Measurements from ENCODE around the gene NUP88. TPM values are rescaled to one million over a fixed set of nuclear protein-coding genes. Genes with fewer than 3 reads are reported as not detected.

Gene NUP88
- 155 and 167 TPM in 2 replicates for total RNA-seq

DNA sequence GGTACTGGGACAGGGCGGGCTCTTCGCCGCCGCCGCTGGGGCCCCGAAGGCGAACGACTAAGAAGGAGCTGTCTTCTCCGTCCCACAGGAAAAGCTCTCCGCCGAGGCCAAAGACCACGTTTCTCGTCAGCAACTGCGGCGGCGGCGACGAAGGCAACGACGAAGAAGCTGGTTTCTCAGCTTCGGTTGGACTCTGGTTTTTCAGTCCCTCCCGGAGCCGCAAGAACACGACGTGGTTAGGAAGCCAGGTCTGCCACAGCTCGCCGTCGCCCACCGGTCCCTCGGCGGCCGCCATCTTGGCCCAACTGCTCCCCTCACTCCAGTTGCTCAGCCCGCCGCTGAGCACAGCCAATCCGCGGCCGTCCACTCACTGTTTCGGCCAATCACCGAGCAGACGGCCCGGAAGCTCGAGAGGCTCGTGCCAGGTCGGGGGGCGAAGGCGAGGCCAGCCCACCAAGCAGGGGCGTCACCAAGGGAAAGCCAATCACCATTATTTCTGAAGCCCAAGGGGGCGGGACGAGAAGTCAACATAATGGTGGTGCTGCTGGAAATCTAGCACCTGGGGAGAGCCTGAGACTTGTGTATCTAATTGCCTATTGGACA, at the start of gene NUP88:
Gene NUP88, minus strand, starts transcription at position 307 of the 603 bp plus-strand sequence. Its CDS starts 12 bp downstream, at position 295.

DNA sequence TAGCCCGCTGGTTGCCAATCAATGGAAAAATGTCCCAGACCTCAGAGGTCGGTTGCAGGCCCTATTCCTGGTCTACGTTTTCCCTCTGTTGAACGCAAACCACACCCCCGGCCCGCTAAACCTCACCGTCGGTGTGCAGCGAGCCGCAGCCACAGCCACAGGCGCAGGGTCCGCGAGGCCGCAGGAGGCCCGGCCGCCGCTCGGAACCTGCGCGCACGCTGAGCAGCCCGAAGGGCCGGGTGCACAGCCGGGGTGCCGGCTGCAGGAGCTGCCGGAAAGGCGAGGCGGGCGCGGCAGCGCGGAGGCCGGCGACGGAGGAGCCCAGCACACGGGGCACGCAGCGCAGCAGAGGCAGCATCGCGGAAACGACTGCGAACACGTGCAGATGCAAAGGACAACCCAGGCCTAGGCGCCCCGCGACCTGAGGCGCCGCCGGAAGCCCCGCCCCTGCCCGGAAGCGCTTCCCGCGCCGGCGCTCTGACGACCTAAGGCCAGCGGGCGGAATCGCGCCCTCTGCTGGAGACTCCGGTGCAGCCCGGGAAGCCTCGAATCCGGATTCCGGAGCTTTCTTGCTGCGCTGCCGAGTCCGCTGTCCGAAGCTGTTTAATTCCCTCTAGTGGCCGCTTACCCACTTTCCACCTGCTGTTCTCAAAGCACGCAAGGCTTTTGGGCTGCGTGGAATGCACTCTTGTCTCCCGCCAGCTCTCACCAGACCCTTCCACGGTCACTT, 19.4 kb upstream of the NUP88 start, which contains the start of gene C1QBP:
Gene C1QBP, minus strand, starts transcription at position 440 of the 730 bp plus-strand sequence. Its CDS starts 82 bp downstream, at position 358.

DNA sequence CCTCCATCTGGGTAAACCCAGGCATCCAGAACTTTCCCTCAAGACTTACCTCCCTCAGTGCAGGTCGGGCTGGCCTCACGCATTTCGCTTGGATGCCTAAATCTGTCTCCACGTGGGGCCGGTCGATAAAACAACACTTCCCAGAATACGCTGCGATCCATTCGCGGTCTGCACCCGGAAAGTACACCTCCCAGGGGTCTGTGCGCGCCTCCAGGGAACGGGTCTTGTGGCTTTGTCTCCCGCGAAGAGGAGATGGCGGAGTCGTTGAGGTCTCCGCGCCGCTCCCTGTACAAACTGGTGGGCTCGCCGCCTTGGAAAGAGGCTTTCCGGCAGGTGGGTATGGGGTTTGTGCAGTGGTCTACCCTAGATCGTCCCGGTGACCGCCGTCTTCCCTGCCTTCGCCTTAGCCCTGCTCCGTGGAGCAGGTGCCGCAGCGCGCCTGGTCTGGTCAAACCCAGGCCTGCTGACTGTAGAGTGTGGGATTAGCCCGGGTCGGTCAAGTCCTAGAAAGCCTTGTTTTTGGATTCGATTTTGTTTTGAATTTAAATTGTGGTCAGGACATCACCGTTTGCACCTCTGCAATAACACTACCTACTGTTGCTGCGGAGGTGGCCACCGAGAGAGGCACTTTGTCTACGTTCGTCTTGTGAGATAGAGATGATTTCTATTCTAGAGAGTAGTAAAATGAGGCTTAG, 644 bp upstream of the NUP88 start, which contains the start of gene RPAIN:
Gene RPAIN, plus strand, starts transcription at position 224 of the 695 bp plus-strand sequence. Its CDS starts 29 bp downstream, at position 253.

Other genes starting within 250 kb of the NUP88 start
- gene ZNF594, start 227.8 kb downstream of the NUP88 start, total RNA-seq: 5.2 and 6.7 TPM in 2 replicates
- not detected in 2 replicates for gene SCIMP, start 184.8 kb downstream of the NUP88 start, total RNA-seq
- gene RABEP1, start 137.4 kb downstream of the NUP88 start, total RNA-seq: 59.4 and 66.9 TPM in 2 replicates
- 47.7 and 48.9 TPM in 2 replicates for gene RPAIN, start 520 bp upstream of the NUP88 start, total RNA-seq
- 414 and 439 TPM in 2 replicates for gene C1QBP, start 19.5 kb upstream of the NUP88 start, total RNA-seq
- 26.7 and 31.6 TPM in 2 replicates for gene DHX33, start 49.3 kb upstream of the NUP88 start, total RNA-seq
- gene DERL2, start 66.5 kb upstream of the NUP88 start, total RNA-seq: 31.8 and 35.0 TPM in 2 replicates
- 22.6 and 24.5 TPM in 2 replicates for gene MIS12, start 66.9 kb upstream of the NUP88 start, total RNA-seq
- 43.0 and 49.4 TPM in 2 replicates for gene NLRP1, start 164.8 kb upstream of the NUP88 start, total RNA-seq

All from thoracic aorta endothelial cell (primary cell).